Activated CD4-positive, CD25-positive, alpha-beta regulatory T cell treated with anti-CD3 and anti-CD28 coated beads, Interleukin-2, amount 50 U/mL, for 72 hours (primary cell): ENCODE measurements around the gene RAB3GAP2.
"Not testable (repeated sequence)": the region's sequence is repeated elsewhere in the genome, so short reads cannot be mapped to it uniquely, and the experiment has no call there.

Experiments
- DNase-seq: peaks from one replicate; pipeline ENCODE4 v3.0.0; 2021

Gene RAB3GAP2

GRCh38 chr1:220281159-220281574 is 8.9 kb upstream of the RAB3GAP2 start:
- DNase-seq = no peak

GRCh38 chr1:220280249-220280648 is 8.0 kb upstream of the RAB3GAP2 start:
- DNase-seq = no peak

- no peak for DNase-seq
Observed at GRCh38 chr1:220278991-220279390, 6.7 kb upstream of the RAB3GAP2 start.

- no peak for DNase-seq
Observed at GRCh38 chr1:220275430-220275829, 3.2 kb upstream of the RAB3GAP2 start.

GRCh38 chr1:220274251-220274855 is 2.1 kb upstream of the RAB3GAP2 start:
- DNase-seq = no peak

GRCh38 chr1:220272841-220273090 is 513 bp upstream of the RAB3GAP2 start:
- DNase-seq = no peak

GRCh38 chr1:220271706-220272046 is 577 bp downstream of the RAB3GAP2 start:
- DNase-seq = no peak

- DNase-seq = no peak
Observed at GRCh38 chr1:220269036-220269435, 3.2 kb downstream of the RAB3GAP2 start.

GRCh38 chr1:220267630-220268029 is 4.6 kb downstream of the RAB3GAP2 start:
- DNase-seq = no peak

- not testable (repeated sequence) for DNase-seq
Observed at GRCh38 chr1:220260228-220260627, 12.0 kb downstream of the RAB3GAP2 start.

- not testable (repeated sequence) for DNase-seq
Observed at GRCh38 chr1:220259756-220260155, 12.5 kb downstream of the RAB3GAP2 start.

GRCh38 chr1:220256194-220256593 is 16.1 kb downstream of the RAB3GAP2 start:
- DNase-seq = not testable (repeated sequence)

- no peak for DNase-seq
Observed at GRCh38 chr1:220255204-220255603, 17.0 kb downstream of the RAB3GAP2 start.

- not testable (repeated sequence) for DNase-seq
Observed at GRCh38 chr1:220253290-220253689, 19.0 kb downstream of the RAB3GAP2 start.

- DNase-seq = no peak
Observed at GRCh38 chr1:220251272-220251671, 21.0 kb downstream of the RAB3GAP2 start.

- no peak for DNase-seq
Observed at GRCh38 chr1:220250681-220251080, 21.6 kb downstream of the RAB3GAP2 start.

GRCh38 chr1:220249522-220249921 is 22.7 kb downstream of the RAB3GAP2 start:
- DNase-seq = no peak

GRCh38 chr1:220248715-220249265 is 23.5 kb downstream of the RAB3GAP2 start:
- not testable (repeated sequence) for DNase-seq

GRCh38 chr1:220245900-220246299 is 26.4 kb downstream of the RAB3GAP2 start:
- not testable (repeated sequence) for DNase-seq

GRCh38 chr1:220243947-220244346 is 28.3 kb downstream of the RAB3GAP2 start:
- DNase-seq = no peak

- DNase-seq = no peak
Observed at GRCh38 chr1:220241072-220241663, 31.1 kb downstream of the RAB3GAP2 start.

- DNase-seq = no peak
Observed at GRCh38 chr1:220239966-220240365, 32.3 kb downstream of the RAB3GAP2 start.

- no peak for DNase-seq
Observed at GRCh38 chr1:220239213-220239612, 33.0 kb downstream of the RAB3GAP2 start.

- not testable (repeated sequence) for DNase-seq
Observed at GRCh38 chr1:220236278-220236677, 36.0 kb downstream of the RAB3GAP2 start.

- DNase-seq = no peak
Observed at GRCh38 chr1:220235462-220235861, 36.8 kb downstream of the RAB3GAP2 start.
